ENCODE results near the gene RTL5. TPM values are rescaled to one million over a fixed set of nuclear protein-coding genes. Genes with fewer than 3 reads are reported as not detected.

The RTL5 gene
- total RNA-seq, 1 donor from 2014 or later: 19.5 TPM

- TF ChIP-seq, protein P1, sequence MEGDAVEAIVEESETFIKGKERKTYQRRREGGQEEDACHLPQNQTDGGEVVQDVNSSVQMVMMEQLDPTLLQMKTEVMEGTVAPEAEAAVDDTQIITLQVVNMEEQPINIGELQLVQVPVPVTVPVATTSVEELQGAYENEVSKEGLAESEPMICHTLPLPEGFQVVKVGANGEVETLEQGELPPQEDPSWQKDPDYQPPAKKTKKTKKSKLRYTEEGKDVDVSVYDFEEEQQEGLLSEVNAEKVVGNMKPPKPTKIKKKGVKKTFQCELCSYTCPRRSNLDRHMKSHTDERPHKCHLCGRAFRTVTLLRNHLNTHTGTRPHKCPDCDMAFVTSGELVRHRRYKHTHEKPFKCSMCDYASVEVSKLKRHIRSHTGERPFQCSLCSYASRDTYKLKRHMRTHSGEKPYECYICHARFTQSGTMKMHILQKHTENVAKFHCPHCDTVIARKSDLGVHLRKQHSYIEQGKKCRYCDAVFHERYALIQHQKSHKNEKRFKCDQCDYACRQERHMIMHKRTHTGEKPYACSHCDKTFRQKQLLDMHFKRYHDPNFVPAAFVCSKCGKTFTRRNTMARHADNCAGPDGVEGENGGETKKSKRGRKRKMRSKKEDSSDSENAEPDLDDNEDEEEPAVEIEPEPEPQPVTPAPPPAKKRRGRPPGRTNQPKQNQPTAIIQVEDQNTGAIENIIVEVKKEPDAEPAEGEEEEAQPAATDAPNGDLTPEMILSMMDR (IDR thresholded peaks at IDR 0.05): no peak
- H3K36me3 Mint-ChIP-seq (ENCODE audit: unreplicated experiment): peaks cover 4% of the 10 kb centered on the region
- no peaks in the 10 kb centered on the region for H3K9me3 Mint-ChIP-seq (ENCODE audit: unreplicated experiment)
- no peak for DNase-seq (ENCODE audit: extremely low spot score, unreplicated experiment)
- H3K27me3 Mint-ChIP-seq (ENCODE audit: unreplicated experiment): no peaks in the 10 kb centered on the region
- no peak overlapping the region for H3K4me3 Mint-ChIP-seq (ENCODE audit: unreplicated experiment)
- no peak overlapping the region for H3K27ac Mint-ChIP-seq (ENCODE audit: unreplicated experiment)
- no peaks in the 10 kb centered on the region for H3K4me1 Mint-ChIP-seq (ENCODE audit: unreplicated experiment)
Measured at GRCh38 chrX:72143609-72143907, 11.8 kb upstream of the RTL5 start.

- no peaks in the 10 kb centered on the region for H3K4me1 Mint-ChIP-seq (ENCODE audit: unreplicated experiment)
- H3K27ac Mint-ChIP-seq (ENCODE audit: unreplicated experiment): no peak overlapping the region
- no peak for DNase-seq (ENCODE audit: extremely low spot score, unreplicated experiment)
- H3K4me3 Mint-ChIP-seq (ENCODE audit: unreplicated experiment): no peak overlapping the region
- H3K27me3 Mint-ChIP-seq (ENCODE audit: unreplicated experiment): no peaks in the 10 kb centered on the region
- H3K9me3 Mint-ChIP-seq (ENCODE audit: unreplicated experiment): no peaks in the 10 kb centered on the region
- TF ChIP-seq, protein P1 (IDR thresholded peaks at IDR 0.05): no peak
- H3K36me3 Mint-ChIP-seq (ENCODE audit: unreplicated experiment): peaks cover 4% of the 10 kb centered on the region
Measured at GRCh38 chrX:72142794-72143608, 11.3 kb upstream of the RTL5 start.

DNA sequence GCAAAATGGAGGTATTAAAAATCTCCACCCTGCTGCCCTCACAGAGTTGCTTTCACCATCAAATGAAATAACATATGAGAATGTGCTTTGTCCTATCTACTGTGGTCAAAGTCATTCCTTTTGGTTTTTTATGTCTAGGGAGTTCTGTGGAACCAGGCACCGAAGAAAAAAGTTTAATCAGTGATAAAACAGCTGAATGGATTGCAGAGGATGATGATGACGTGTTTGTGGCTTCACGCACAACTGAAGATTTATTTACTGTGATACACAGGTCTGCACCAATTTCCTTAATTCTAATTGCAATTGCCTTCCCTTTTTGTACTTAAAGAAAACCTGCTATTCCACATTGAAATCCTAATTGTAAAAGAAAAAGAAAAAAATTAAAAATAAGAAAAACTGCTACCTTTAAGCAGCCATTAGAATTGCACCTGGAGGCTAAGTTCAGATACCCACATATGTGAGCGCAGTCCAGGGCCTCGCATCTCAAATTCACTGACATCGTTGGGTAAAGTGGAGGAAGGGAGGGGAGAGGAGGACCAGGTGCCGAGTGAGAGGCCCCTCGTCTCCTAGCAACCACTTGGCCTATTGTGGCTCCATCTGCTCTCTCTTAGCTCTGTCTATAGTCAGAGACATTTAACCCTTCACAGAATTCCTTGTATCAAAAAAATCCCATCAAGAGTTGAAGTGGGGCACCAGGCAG, 10.5 kb upstream of the RTL5 start:
- TF ChIP-seq, protein P1 (IDR thresholded peaks at IDR 0.05): no peak
- Mint-ChIP-seq H3K9me3 (ENCODE audit: unreplicated experiment) (no peaks in the 10 kb centered on the region), H3K27me3 (ENCODE audit: unreplicated experiment) (no peaks in the 10 kb centered on the region)

GRCh38 chrX:72141372-72142004, 9.8 kb upstream of the RTL5 start:
- no peaks in the 10 kb centered on the region for H3K9me3 Mint-ChIP-seq (ENCODE audit: unreplicated experiment)
- H3K4me3 Mint-ChIP-seq (ENCODE audit: unreplicated experiment): no peak overlapping the region
- peaks cover 4% of the 10 kb centered on the region for H3K36me3 Mint-ChIP-seq (ENCODE audit: unreplicated experiment)
- no peak overlapping the region for H3K27ac Mint-ChIP-seq (ENCODE audit: unreplicated experiment)
- H3K27me3 Mint-ChIP-seq (ENCODE audit: unreplicated experiment): no peaks in the 10 kb centered on the region
- TF ChIP-seq, protein P1 (IDR thresholded peaks at IDR 0.05): no peak
- no peak for DNase-seq (ENCODE audit: extremely low spot score, unreplicated experiment)
- no peaks in the 10 kb centered on the region for H3K4me1 Mint-ChIP-seq (ENCODE audit: unreplicated experiment)

More for the DNA sequence above, 10.5 kb upstream of the RTL5 start:
- Mint-ChIP-seq H3K36me3 (ENCODE audit: unreplicated experiment) (peaks cover 4% of the 10 kb centered on the region), H3K4me3 (ENCODE audit: unreplicated experiment) (no peak overlapping the region), H3K4me1 (ENCODE audit: unreplicated experiment) (no peaks in the 10 kb centered on the region), H3K27ac (ENCODE audit: unreplicated experiment) (no peak overlapping the region)
- no peak for DNase-seq (ENCODE audit: extremely low spot score, unreplicated experiment)

- H3K4me1 Mint-ChIP-seq (ENCODE audit: unreplicated experiment): no peaks in the 10 kb centered on the region
- H3K36me3 Mint-ChIP-seq (ENCODE audit: unreplicated experiment): peaks cover 4% of the 10 kb centered on the region
- TF ChIP-seq, protein P1 (IDR thresholded peaks at IDR 0.05): no peak
- H3K4me3 Mint-ChIP-seq (ENCODE audit: unreplicated experiment): no peak overlapping the region
- H3K27ac Mint-ChIP-seq (ENCODE audit: unreplicated experiment): no peak overlapping the region
- DNase-seq (ENCODE audit: extremely low spot score, unreplicated experiment): no peak
- H3K27me3 Mint-ChIP-seq (ENCODE audit: unreplicated experiment): no peaks in the 10 kb centered on the region
- H3K9me3 Mint-ChIP-seq (ENCODE audit: unreplicated experiment): no peaks in the 10 kb centered on the region
Measured at GRCh38 chrX:72139538-72139937, 7.8 kb upstream of the RTL5 start.
